ENCODE results near the gene KDELR1.

KDELR1 gene

DNA sequence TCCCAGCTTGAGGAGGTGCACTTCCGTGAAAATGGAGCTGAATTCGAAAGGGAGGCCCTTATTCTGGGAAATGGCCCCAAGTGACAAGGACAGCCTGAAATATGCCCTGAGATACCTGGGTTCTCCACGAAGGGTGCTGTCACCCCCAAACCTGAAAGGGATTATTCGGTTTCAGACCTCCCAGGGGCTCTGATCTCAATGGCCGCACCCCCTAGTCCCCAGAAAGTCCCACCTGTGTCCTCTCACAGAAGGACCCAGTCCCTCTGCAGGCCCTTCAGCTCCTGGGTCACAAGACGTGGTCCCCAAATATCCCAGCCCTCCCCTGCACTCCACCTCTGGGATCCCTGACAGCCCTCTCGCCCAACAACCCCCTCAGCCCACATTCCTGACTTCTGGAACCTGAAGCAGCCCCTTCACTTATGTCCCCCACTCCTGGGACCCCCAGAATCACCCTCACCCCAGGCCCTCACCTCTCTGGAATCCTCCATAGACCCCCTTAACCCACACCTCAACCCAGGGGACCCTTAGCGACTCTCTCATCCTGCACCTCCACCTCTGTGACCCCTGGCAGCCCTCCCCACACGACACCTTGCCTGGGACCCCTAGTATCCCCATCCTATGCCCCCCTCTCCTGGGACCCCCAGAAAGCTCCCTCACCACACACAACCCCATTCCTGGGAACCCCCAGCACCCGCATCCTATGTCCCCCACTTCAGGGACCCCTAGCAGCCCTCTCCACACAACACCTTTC is 26.6 kb downstream of the KDELR1 start:
- DNase-seq (ENCODE audit: low read depth): no peak
- H3K4me3 ChIP-seq (ENCODE audit: control insufficient read depth, low read depth, low read length): peak overlapping the region; percentile 26
- TF ChIP-seq, protein P1, sequence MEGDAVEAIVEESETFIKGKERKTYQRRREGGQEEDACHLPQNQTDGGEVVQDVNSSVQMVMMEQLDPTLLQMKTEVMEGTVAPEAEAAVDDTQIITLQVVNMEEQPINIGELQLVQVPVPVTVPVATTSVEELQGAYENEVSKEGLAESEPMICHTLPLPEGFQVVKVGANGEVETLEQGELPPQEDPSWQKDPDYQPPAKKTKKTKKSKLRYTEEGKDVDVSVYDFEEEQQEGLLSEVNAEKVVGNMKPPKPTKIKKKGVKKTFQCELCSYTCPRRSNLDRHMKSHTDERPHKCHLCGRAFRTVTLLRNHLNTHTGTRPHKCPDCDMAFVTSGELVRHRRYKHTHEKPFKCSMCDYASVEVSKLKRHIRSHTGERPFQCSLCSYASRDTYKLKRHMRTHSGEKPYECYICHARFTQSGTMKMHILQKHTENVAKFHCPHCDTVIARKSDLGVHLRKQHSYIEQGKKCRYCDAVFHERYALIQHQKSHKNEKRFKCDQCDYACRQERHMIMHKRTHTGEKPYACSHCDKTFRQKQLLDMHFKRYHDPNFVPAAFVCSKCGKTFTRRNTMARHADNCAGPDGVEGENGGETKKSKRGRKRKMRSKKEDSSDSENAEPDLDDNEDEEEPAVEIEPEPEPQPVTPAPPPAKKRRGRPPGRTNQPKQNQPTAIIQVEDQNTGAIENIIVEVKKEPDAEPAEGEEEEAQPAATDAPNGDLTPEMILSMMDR (conservative IDR thresholded peaks at IDR 0.05; ENCODE audit: control insufficient read depth, insufficient read depth, low read depth, low read length): no peak

DNA sequence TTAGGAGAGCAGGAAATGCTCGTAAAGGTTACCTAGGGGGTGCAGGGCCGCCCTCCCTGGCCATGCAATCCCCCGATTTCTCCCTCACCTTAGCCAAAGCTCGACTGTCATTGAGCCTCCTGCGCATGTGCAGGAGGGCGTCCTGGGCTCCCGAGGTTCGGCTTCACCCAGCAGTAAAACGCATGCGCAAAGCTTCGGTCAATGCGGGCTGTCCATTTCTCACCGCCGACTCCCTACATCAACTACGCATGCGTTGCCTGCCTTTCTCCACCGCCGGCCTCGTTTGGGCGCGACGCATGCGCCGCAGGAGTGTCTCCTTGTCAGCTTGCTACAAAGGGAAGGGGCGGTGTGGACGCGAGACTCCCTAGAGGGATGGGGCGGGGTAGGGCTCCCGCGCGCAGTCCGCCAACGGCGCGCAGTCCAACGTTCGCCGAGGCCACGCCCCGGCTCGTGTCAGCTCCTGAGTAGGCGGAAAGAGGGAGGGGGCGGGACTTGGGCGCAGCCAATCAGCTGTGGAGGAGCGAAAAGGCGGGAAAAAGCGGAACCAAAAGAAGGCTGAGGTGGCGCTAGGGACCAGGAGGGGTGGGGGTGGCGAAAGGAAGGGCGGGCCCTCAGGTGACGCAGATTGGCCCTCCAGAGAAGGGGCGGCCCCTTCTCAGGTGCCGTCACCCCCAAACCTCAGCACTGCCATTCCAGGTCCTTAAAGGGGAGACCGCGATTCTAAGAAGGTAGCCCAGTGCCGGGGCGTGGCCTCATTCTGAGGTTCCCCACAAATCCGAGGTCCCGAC is 27.3 kb downstream of the KDELR1 start, which contains the start of the genes SYNGR4 and TMEM143:
TSS of gene SYNGR4 (plus strand) at position 558 of the 788 bp plus-strand sequence. CDS start 1,476 bp downstream, outside the sequence.
TSS of gene TMEM143 (minus strand) at position 131 of the 788 bp plus-strand sequence. CDS start at position 111, 20 bp downstream.
- peak; percentile 99 for DNase-seq (ENCODE audit: low read depth)
- H3K4me3 ChIP-seq (ENCODE audit: control insufficient read depth, low read depth, low read length): peak within 1 kb of the TSS; percentile 76
- TF ChIP-seq, protein P1 (conservative IDR thresholded peaks at IDR 0.05; ENCODE audit: control insufficient read depth, insufficient read depth, low read depth, low read length): no peak

DNA sequence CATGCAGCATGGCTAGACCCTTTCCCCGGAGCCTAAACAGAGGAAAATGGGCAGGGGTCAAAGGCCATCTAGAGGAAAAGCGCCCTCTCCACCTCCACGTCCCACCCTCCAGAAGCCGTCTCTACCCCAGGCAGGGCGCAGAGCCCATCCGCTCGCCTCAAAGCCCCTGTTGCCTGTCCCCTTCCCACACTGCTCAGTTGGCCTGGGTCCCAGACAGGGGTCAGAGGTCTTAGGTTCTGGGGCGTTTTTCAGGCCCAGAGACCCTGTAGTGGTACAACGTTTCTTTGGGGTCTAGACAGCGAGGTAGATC is 27.9 kb downstream of the KDELR1 start:
- peak; percentile 11 for DNase-seq (ENCODE audit: low read depth)
- TF ChIP-seq, protein P1 (conservative IDR thresholded peaks at IDR 0.05; ENCODE audit: control insufficient read depth, insufficient read depth, low read depth, low read length): no peak
- H3K4me3 ChIP-seq (ENCODE audit: control insufficient read depth, low read depth, low read length): peak overlapping the region; percentile 76

DNA sequence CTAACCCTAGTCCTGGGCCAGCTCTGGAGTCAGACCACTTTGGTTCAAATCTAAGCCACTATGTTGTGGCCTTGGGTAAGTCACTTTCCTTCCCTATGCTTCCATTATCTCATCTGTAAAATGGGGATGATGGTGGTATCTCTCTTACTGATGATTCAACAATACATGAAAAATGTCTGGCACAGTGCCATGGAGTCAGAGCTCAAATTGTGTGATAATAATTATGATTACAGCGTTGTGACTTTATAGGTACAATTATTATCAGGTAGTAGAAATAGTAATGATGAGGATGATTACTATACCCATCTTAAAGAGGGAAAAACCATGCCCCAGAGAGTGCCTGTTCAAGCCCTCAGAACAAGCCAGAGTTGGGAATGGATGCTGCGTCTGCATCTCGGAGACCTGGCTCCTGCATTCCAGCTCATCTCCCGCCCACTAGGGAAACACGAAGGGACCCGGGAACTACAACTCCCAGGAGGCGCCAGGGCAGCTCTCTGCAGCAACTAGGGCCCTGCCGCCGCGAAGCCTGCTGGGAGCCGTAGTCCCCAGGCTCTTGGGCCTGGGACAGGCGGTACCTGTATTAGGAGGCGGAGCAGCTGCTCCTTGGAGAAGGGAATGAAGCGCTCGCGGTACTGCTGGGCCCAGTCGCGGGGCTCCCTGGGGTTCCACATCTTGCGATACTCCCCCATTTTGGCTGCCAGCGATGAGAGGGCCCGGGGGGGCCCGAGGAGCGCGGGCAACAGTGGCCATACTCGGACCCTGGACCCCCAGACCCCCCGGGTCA is 28.4 kb downstream of the KDELR1 start:
- H3K4me3 ChIP-seq (ENCODE audit: control insufficient read depth, low read depth, low read length): peak overlapping the region; percentile 76
- TF ChIP-seq, protein P1 (conservative IDR thresholded peaks at IDR 0.05; ENCODE audit: control insufficient read depth, insufficient read depth, low read depth, low read length): no peak
- DNase-seq (ENCODE audit: low read depth): peak; percentile 89

DNA sequence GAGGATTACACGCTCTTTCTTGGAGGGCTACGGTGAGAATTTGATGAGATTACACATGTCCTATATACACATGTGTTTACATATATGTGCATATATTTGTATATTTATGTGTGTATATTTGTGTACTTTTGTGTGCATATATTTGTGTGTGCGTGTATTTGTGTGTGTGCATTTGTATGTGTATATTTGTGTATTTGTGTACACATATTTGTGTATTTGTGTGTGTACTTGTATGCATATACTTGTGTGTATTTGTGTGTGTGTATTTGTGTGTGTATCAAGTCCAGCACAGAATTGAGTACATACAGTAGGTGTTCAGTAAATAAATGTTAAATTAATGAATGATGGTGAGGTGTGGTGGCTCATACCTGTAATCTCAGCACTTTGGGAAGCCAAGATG is 29.4 kb downstream of the KDELR1 start:
- H3K4me3 ChIP-seq (ENCODE audit: control insufficient read depth, low read depth, low read length): no peak overlapping the region
- TF ChIP-seq, protein P1 (conservative IDR thresholded peaks at IDR 0.05; ENCODE audit: control insufficient read depth, insufficient read depth, low read depth, low read length): no peak
- DNase-seq (ENCODE audit: low read depth): no peak

DNA sequence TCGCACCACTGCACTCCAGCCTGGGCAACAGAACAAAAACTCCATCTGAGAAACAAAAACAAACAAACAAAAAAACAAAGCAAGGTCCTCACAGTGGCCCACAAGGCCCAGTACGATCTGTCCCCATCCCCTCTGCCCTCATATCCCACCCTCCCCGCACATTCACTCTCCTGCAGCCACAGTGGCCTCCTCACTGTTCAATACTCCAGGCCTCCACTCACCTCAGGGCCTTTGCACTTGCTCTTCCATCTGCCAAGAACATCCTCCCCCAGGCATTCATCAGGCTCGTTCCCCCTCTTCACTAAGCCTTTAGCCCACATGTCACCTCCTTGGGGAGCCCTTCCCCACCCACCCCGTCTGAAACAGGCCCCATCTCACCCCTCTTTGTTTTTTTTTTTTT is 32.2 kb downstream of the KDELR1 start:
- H3K4me3 ChIP-seq (ENCODE audit: control insufficient read depth, low read depth, low read length): no peak overlapping the region
- TF ChIP-seq, protein P1 (conservative IDR thresholded peaks at IDR 0.05; ENCODE audit: control insufficient read depth, insufficient read depth, low read depth, low read length): no peak
- no peak for DNase-seq (ENCODE audit: low read depth)
